Measurements from ENCODE around the gene SIX1. TPM values are rescaled to one million over a fixed set of nuclear protein-coding genes. Genes with fewer than 3 reads are reported as not detected.

The SIX1 gene
- total RNA-seq, 1 donor from 2014 or later = 1.1 TPM

- H3K36me3 ChIP-seq = no peaks in the 10 kb centered on the region
- H3K4me1 ChIP-seq = peaks cover 0 to 24% of the 10 kb centered on the region in 2 donors
- H3K9me3 ChIP-seq = no peaks in the 10 kb centered on the region
- no peak for DNase-seq (ENCODE audit: low spot score in 2 of 2)
- peak overlapping the region in 1 of 2 donors; percentile 6 for H3K27ac ChIP-seq
- H3K4me3 ChIP-seq = peak overlapping the region; percentile 59 to 71
- TF ChIP-seq CTCF (IDR thresholded peaks at IDR 0.05) = no peak
- intact Hi-C loops (cut with DNase I) = loop anchor here (5.0 kb wide), 1 partner anchor 335 kb away; the partner anchor contains the start of genes SLC38A6 and TRMT5
- peaks cover 48% of the 10 kb centered on the region for H3K27me3 ChIP-seq
These were observed 2.0 kb downstream of the SIX1 start for GRCh38 chr14:60647081-60647836.

GRCh38 chr14:60646226-60646818 lies 3.0 kb downstream of the SIX1 start:
- H3K4me3 ChIP-seq = peak overlapping the region in 1 of 2 donors; percentile 71
- no peak overlapping the region for H3K27ac ChIP-seq
- H3K4me1 ChIP-seq = peaks cover 0 to 24% of the 10 kb centered on the region in 2 donors
- DNase-seq (ENCODE audit: low spot score in 2 of 2) = no peak
- TF ChIP-seq CTCF (IDR thresholded peaks at IDR 0.05) = no peak
- H3K9me3 ChIP-seq = no peaks in the 10 kb centered on the region
- peaks cover 51% of the 10 kb centered on the region for H3K27me3 ChIP-seq
- H3K36me3 ChIP-seq = no peaks in the 10 kb centered on the region
- intact Hi-C loops (cut with DNase I) = loop anchor here (5.0 kb wide), 1 partner anchor 336 kb away; the partner anchor contains the start of genes SLC38A6 and TRMT5

- Histone ChIP-seq H3K27me3 (peaks cover 47% of the 10 kb centered on the region), H3K4me1 (peaks cover 0 to 24% of the 10 kb centered on the region in 2 donors), H3K9me3 (no peaks in the 10 kb centered on the region), H3K36me3 (no peaks in the 10 kb centered on the region), H3K27ac (no peak overlapping the region), H3K4me3 (no peak overlapping the region)
- intact Hi-C loops (cut with DNase I) = loop anchor here (5.0 kb wide), 1 partner anchor 337 kb away; the partner anchor contains the start of genes SLC38A6 and TRMT5
- DNase-seq (ENCODE audit: low spot score in 2 of 2) = no peak
- no peak for TF ChIP-seq CTCF (IDR thresholded peaks at IDR 0.05)
These were observed 4.0 kb downstream of the SIX1 start for GRCh38 chr14:60645126-60645741.

GRCh38 chr14:60644666-60645065 lies 4.6 kb downstream of the SIX1 start:
- TF ChIP-seq CTCF (IDR thresholded peaks at IDR 0.05) = no peak

GRCh38 chr14:60643463-60644314 lies 5.6 kb downstream of the SIX1 start:
- H3K9me3 ChIP-seq = no peaks in the 10 kb centered on the region
- intact Hi-C loops (cut with DNase I) = no loop called here
- no peaks in the 10 kb centered on the region for H3K36me3 ChIP-seq
- no peak overlapping the region for H3K4me3 ChIP-seq
- DNase-seq (ENCODE audit: low spot score in 2 of 2) = no peak
- peaks cover 38% of the 10 kb centered on the region for H3K27me3 ChIP-seq
- peaks cover 0 to 15% of the 10 kb centered on the region in 2 donors for H3K4me1 ChIP-seq
- no peak overlapping the region for H3K27ac ChIP-seq
- TF ChIP-seq CTCF (IDR thresholded peaks at IDR 0.05) = no peak

More at GRCh38 chr14:60644666-60645065, 4.6 kb downstream of the SIX1 start:
- no peaks in the 10 kb centered on the region for H3K36me3 ChIP-seq
- DNase-seq (ENCODE audit: low spot score in 2 of 2) = no peak
- intact Hi-C loops (cut with DNase I) = loop anchor here (5.0 kb wide), 1 partner anchor 338 kb away; the partner anchor contains the start of genes SLC38A6 and TRMT5
- H3K4me3 ChIP-seq = no peak overlapping the region
- no peak overlapping the region for H3K27ac ChIP-seq
- peaks cover 41% of the 10 kb centered on the region for H3K27me3 ChIP-seq
- H3K9me3 ChIP-seq = no peaks in the 10 kb centered on the region
- peaks cover 0 to 21% of the 10 kb centered on the region in 2 donors for H3K4me1 ChIP-seq

Measured in ascending aorta (tissue), 2 donors.